ENCODE results near the gene EZH1. TPM values are rescaled to one million over a fixed set of nuclear protein-coding genes. Genes with fewer than 3 reads are reported as not detected.

Gene EZH1
- total and polyA plus RNA-seq, 3 donors from 2014 or later: 28.1 to 59.4 (median 53.7) TPM

DNA sequence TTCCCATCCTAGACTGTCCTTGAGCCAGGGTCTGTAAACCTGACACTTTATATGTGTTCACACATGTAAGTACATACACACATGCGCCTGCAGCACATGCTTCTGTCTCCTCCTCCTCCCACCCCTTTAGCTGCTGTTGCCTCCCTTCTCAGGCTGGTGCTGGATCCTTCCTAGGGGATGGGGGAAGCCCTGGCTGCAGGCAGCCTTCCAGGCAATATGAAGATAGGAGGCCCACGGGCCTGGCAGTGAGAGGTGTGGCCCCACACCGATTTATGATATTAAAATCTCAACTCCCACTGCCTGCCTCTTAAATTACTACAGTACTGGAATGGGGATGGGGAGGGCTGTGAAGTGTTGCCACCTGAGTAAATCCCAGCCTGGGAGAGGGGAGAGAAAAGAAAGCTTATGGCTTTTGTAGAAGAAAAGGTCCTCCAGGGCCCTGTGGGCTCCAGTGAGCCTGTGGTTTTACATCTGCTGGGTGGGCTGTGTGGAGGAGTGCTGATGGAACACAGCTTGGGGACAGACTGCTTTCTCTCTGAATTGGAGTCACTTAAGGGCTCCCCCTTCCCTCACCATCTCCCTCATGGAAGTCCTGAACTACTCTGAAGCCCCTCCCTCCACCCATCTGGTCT lies 34.6 kb upstream of the EZH1 start:
- no peak overlapping the region for H3K4me3 ChIP-seq
- H3K27me3 ChIP-seq: no peaks in the 10 kb centered on the region
- WGBS, 2 donors: 54 to 62% methylated on average over 3 of the region's 3 CpGs
- no peaks in the 10 kb centered on the region for H3K36me3 ChIP-seq (ENCODE audit: low read depth, missing control alignments)
- no peak overlapping the region for H3K27ac ChIP-seq
- TF ChIP-seq, protein P1, sequence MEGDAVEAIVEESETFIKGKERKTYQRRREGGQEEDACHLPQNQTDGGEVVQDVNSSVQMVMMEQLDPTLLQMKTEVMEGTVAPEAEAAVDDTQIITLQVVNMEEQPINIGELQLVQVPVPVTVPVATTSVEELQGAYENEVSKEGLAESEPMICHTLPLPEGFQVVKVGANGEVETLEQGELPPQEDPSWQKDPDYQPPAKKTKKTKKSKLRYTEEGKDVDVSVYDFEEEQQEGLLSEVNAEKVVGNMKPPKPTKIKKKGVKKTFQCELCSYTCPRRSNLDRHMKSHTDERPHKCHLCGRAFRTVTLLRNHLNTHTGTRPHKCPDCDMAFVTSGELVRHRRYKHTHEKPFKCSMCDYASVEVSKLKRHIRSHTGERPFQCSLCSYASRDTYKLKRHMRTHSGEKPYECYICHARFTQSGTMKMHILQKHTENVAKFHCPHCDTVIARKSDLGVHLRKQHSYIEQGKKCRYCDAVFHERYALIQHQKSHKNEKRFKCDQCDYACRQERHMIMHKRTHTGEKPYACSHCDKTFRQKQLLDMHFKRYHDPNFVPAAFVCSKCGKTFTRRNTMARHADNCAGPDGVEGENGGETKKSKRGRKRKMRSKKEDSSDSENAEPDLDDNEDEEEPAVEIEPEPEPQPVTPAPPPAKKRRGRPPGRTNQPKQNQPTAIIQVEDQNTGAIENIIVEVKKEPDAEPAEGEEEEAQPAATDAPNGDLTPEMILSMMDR (IDR thresholded peaks at IDR 0.05): no peak
- TF ChIP-seq POLR2A (IDR thresholded peaks at IDR 0.05): no peak
- no peak for DNase-seq
- no peaks in the 10 kb centered on the region for H3K9me3 ChIP-seq
- intact Hi-C loops (cut with DNase I; ENCODE audit: low total_unique reads): no loop called here
- no peaks in the 10 kb centered on the region for H3K4me1 ChIP-seq

- Histone ChIP-seq H3K27ac (no peak overlapping the region), H3K4me1 (peaks cover 5% of the 10 kb centered on the region), H3K9me3 (no peaks in the 10 kb centered on the region), H3K27me3 (no peaks in the 10 kb centered on the region), H3K4me3 (no peak overlapping the region), H3K36me3 (ENCODE audit: low read depth, missing control alignments) (no peaks in the 10 kb centered on the region)
- intact Hi-C loops (cut with DNase I; ENCODE audit: low total_unique reads): no loop called here
- DNase-seq: no peak
- TF ChIP-seq, protein P1 (IDR thresholded peaks at IDR 0.05): no peak
- WGBS, 2 donors: 85 to 89% methylated on average over 5 of the region's 5 CpGs
Observed at GRCh38 chr17:42778570-42778969, 33.7 kb upstream of the EZH1 start.

GRCh38 chr17:42775534-42776098 lies 30.8 kb upstream of the EZH1 start:
- H3K27me3 ChIP-seq: no peaks in the 10 kb centered on the region
- no peak for DNase-seq
- no peaks in the 10 kb centered on the region for H3K9me3 ChIP-seq
- H3K27ac ChIP-seq: no peak overlapping the region
- 60 to 65% methylated on average over 3 of the region's 3 CpGs for WGBS, 2 donors
- peaks cover 5% of the 10 kb centered on the region for H3K4me1 ChIP-seq
- no peaks in the 10 kb centered on the region for H3K36me3 ChIP-seq (ENCODE audit: low read depth, missing control alignments)
- intact Hi-C loops (cut with DNase I; ENCODE audit: low total_unique reads): no loop called here
- no peak overlapping the region for H3K4me3 ChIP-seq
- TF ChIP-seq, protein P1 (IDR thresholded peaks at IDR 0.05): no peak
- no peak for TF ChIP-seq POLR2A (IDR thresholded peaks at IDR 0.05)

- no peaks in the 10 kb centered on the region for H3K27me3 ChIP-seq
- WGBS, 2 donors: 72 to 76% methylated on average over 3 of the region's 3 CpGs
- H3K4me3 ChIP-seq: peak overlapping the region; percentile 76 to 81
- H3K36me3 ChIP-seq (ENCODE audit: low read depth, missing control alignments): no peaks in the 10 kb centered on the region
- H3K9me3 ChIP-seq: no peaks in the 10 kb centered on the region
- peaks cover 5% of the 10 kb centered on the region for H3K4me1 ChIP-seq
- TF ChIP-seq POLR2A (IDR thresholded peaks at IDR 0.05): no peak
- TF ChIP-seq, protein P1 (IDR thresholded peaks at IDR 0.05): no peak
- DNase-seq: no peak
- H3K27ac ChIP-seq: peak overlapping the region in 1 of 2 donors; percentile 79
- intact Hi-C loops (cut with DNase I; ENCODE audit: low total_unique reads): no loop called here
Observed at GRCh38 chr17:42774066-42774745, 29.4 kb upstream of the EZH1 start.

All from testis (tissue), 3 donors.